IPS DF 4.7 (cell line): ENCODE data around the gene MAN1C1.

Experiments used
- DNase-seq: peaks from one replicate; pipeline ENCODE4 v3.0.0-alpha.2; 2013; ENCODE audit warnings: low spot score; ENCODE audit errors: extremely low read depth

Gene MAN1C1

GRCh38 chr1:25760122-25760719, 143.6 kb downstream of the MAN1C1 start:
- DNase-seq, result no peak

GRCh38 chr1:25760871-25761270, 144.3 kb downstream of the MAN1C1 start:
- no peak for DNase-seq

- no peak for DNase-seq
Observed at GRCh38 chr1:25763493-25763892, 146.9 kb downstream of the MAN1C1 start.

- no peak for DNase-seq
Observed at GRCh38 chr1:25765136-25765922, 148.7 kb downstream of the MAN1C1 start.

- DNase-seq, result no peak
Observed at GRCh38 chr1:25765923-25766589, 149.5 kb downstream of the MAN1C1 start.

- no peak for DNase-seq
Observed at GRCh38 chr1:25766721-25767436, 150.3 kb downstream of the MAN1C1 start.

- no peak for DNase-seq
Observed at GRCh38 chr1:25767437-25767770, 150.8 kb downstream of the MAN1C1 start.

- no peak for DNase-seq
Observed at GRCh38 chr1:25768999-25769398, 152.4 kb downstream of the MAN1C1 start.

GRCh38 chr1:25769625-25770383, 153.2 kb downstream of the MAN1C1 start:
- DNase-seq, result no peak

GRCh38 chr1:25770541-25771220, 154.1 kb downstream of the MAN1C1 start:
- DNase-seq, result no peak

- no peak for DNase-seq
Observed at GRCh38 chr1:25771221-25772114, 154.9 kb downstream of the MAN1C1 start.

GRCh38 chr1:25772164-25772563, 155.6 kb downstream of the MAN1C1 start:
- DNase-seq, result no peak

GRCh38 chr1:25772692-25773245, 156.2 kb downstream of the MAN1C1 start:
- no peak for DNase-seq

GRCh38 chr1:25773441-25774125, 157.0 kb downstream of the MAN1C1 start:
- DNase-seq, result no peak

GRCh38 chr1:25774206-25774803, 157.7 kb downstream of the MAN1C1 start:
- no peak for DNase-seq

- no peak for DNase-seq
Observed at GRCh38 chr1:25774921-25775771, 158.6 kb downstream of the MAN1C1 start.

- DNase-seq, result no peak
Observed at GRCh38 chr1:25779388-25779787, 162.8 kb downstream of the MAN1C1 start.
